Neutrophil (primary cell): ENCODE data around the gene JMJD1C.

Source experiments
- H3K27ac ChIP-seq: fragments of 200-600 bp; sonication (generic); 2 replicates; pipeline ENCODE4 v1.5.1; 2016; ENCODE audit warnings: mild to moderate bottlenecking, moderate library complexity
- H3K27me3 ChIP-seq: fragments of 200-600 bp; sonication (generic); 2 replicates; pipeline ENCODE4 v1.6.0; 2016; ENCODE audit warnings: mild to moderate bottlenecking
- H3K36me3 ChIP-seq: fragments of 200-600 bp; sonication (generic); 2 replicates; pipeline ENCODE4 v1.5.1; 2017
- H3K4me1 ChIP-seq, 2 experiments: fragments of 200-600 bp in 1 of 2; sonication (generic) in 1 of 2; 1 replicate in 1 of 2; 2 replicates in 1 of 2; pipeline versions ENCODE4 v1.5.1 to v1.6.1; 2013 to 2016; ENCODE audit warnings: low read depth in 1 of 2, low read length in 1 of 2, mild to moderate bottlenecking in 1 of 2, moderate library complexity in 1 of 2; ENCODE audit not compliant: control insufficient read depth in 1 of 2, insufficient read depth in 1 of 2
- H3K4me3 ChIP-seq, 2 experiments: fragments of 200-600 bp in 1 of 2; sonication (generic) in 1 of 2; 1 replicate in 1 of 2; 2 replicates in 1 of 2; pipeline ENCODE4 v1.5.1; 2013 to 2016; ENCODE audit warnings: low read depth in 1 of 2, low read length in 1 of 2, mild to moderate bottlenecking in 1 of 2, moderate library complexity in 1 of 2
- H3K9me3 ChIP-seq: fragments of 200-600 bp; sonication (generic); 2 replicates; pipeline ENCODE4 v1.5.1; 2016
- TF ChIP-seq, protein P1 (sequence below): fragments of 200-600 bp; sonication (generic); IDR thresholded peaks from 2 replicates; pipeline ENCODE4 v1.5.1; 2016; ENCODE audit warnings: antibody characterized with exemption

The JMJD1C gene

DNA sequence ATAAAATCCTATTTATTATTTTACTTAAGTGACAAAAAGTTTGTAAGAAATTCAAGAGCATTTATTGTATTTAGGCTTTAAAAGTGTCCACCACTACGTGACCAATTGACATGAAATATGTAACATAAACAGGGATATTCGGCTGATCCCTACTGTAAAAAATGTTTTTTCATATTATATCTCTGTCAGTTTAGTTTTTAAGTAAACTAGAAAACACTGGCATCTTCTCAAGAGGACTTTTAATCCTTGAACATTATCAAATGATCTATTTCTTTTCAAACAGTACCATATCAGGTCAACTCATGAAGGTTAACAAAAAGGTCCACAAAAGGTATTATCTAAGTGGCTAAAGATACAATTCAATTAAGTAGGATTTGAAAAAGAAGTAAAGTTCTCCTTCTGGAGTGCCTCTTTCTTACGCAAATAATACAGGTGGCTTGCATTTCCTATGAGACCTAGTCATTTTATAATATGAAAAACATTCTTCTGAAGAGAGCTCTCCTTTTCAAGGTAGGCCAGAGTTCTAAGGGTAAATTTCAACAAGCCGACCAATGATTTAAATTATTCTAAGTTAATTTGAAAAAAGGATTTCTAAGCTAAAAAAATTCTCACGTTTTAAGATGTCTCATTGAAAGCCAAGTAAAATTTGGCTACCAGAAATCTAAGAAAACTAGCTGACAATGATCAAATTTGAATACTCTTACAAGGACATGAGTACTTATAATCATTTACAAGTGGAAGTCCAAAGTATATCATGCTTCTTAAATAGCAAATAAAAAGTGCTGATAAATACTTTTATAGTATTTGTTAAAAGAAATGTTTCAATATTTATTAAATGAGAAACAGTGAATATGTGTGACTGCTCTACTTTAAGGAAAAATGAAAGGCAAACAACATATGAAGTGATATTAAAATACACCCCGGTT lies 199.1 kb downstream of the JMJD1C start:
- H3K4me3 ChIP-seq: peak overlapping the region; percentile 81 to 87
- no peaks in the 10 kb centered on the region for H3K27me3 ChIP-seq
- TF ChIP-seq, protein P1, sequence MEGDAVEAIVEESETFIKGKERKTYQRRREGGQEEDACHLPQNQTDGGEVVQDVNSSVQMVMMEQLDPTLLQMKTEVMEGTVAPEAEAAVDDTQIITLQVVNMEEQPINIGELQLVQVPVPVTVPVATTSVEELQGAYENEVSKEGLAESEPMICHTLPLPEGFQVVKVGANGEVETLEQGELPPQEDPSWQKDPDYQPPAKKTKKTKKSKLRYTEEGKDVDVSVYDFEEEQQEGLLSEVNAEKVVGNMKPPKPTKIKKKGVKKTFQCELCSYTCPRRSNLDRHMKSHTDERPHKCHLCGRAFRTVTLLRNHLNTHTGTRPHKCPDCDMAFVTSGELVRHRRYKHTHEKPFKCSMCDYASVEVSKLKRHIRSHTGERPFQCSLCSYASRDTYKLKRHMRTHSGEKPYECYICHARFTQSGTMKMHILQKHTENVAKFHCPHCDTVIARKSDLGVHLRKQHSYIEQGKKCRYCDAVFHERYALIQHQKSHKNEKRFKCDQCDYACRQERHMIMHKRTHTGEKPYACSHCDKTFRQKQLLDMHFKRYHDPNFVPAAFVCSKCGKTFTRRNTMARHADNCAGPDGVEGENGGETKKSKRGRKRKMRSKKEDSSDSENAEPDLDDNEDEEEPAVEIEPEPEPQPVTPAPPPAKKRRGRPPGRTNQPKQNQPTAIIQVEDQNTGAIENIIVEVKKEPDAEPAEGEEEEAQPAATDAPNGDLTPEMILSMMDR: no peak
- H3K27ac ChIP-seq: peak overlapping the region; percentile 95
- peaks cover 7% of the 10 kb centered on the region for H3K36me3 ChIP-seq
- peaks cover 42% of the 10 kb centered on the region in 2 experiments for H3K4me1 ChIP-seq
- no peaks in the 10 kb centered on the region for H3K9me3 ChIP-seq

DNA sequence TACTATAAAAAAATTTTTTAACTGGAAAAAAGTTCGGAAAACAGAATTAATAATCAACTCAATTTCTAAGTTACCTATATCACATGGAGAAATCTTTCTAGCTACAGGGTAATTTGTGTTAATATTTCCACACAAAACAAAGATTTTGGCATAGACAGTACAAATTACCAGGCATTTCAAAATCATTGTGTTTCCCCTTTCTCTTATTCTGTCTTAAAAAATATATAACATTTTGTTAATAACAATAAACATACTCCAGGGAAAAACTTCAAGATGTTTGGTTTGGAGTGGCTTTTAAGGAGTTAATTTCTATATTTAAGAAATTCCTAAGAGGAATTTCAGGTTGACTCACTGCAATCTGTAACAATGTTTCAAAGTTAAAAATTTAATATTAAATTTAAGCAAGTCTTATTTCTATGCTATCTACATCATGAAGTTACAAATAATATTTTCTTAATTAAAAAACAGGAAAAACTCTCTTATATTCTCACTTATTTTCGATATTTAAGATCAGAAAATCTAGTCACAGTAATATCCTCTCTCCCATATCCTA lies 200.0 kb downstream of the JMJD1C start:
- no peaks in the 10 kb centered on the region for H3K27me3 ChIP-seq
- peaks cover 7% of the 10 kb centered on the region for H3K36me3 ChIP-seq
- H3K9me3 ChIP-seq: no peaks in the 10 kb centered on the region
- TF ChIP-seq, protein P1: no peak
- H3K4me3 ChIP-seq: peak overlapping the region; percentile 81 to 87
- peaks cover 50 to 51% of the 10 kb centered on the region in 2 experiments for H3K4me1 ChIP-seq
- peak overlapping the region; percentile 95 for H3K27ac ChIP-seq

DNA sequence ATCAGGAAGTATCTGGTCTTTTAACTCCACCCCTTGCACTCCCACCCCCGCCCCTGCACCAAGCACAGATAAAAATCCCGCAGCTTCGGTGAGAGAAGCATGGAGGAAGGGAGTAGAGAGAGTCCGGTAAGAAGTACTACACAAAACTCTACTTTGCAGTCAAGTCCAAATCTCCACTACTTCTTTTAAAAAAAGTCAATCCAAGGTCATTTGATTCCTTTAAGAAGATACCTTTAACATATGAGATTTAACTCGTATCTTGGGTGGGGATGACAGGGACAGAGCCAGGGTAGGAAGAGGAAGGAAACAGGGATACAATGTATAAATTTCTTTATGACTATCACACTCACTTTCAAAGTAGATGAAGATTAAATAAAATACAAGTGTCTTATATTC lies 200.6 kb downstream of the JMJD1C start:
- Histone ChIP-seq H3K9me3 (no peaks in the 10 kb centered on the region), H3K4me3 (peak overlapping the region; percentile 81 to 87), H3K4me1 (peaks cover 55 to 57% of the 10 kb centered on the region in 2 experiments), H3K36me3 (peaks cover 10% of the 10 kb centered on the region), H3K27me3 (no peaks in the 10 kb centered on the region), H3K27ac (peak overlapping the region; percentile 95)
- TF ChIP-seq, protein P1: no peak

DNA sequence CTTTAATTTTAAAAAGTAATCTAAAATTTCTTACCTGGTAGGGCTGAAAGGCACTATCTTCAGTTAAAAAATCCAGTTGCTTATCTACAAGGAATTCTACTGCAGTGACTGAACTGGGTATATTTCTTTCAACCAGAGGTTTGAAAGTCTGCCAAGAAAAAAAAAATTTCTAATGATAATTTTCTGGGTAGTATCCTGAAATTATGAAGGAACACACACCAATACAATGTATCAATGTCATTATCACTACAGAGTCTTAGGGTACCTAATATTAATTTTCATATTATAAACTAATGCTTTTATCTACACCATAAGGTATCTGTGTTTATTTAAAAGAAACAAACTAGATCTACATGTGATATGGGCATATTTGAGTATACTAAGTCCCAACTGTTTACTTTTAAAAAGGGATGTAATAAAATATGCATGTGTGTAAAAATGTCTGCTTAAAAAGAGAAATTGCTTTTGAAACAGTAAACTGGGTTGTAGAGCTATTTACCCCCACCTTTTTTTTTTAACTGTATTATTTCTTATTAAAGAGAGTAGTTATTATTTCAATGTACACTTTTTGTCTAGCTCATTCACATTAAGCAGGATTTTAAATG lies 201.1 kb downstream of the JMJD1C start:
- Histone ChIP-seq H3K9me3 (no peaks in the 10 kb centered on the region), H3K27ac (peak overlapping the region; percentile 95), H3K36me3 (peaks cover 15% of the 10 kb centered on the region), H3K27me3 (no peaks in the 10 kb centered on the region), H3K4me3 (peak overlapping the region; percentile 81 to 87), H3K4me1 (peaks cover 57 to 61% of the 10 kb centered on the region in 2 experiments)
- TF ChIP-seq, protein P1: no peak

DNA sequence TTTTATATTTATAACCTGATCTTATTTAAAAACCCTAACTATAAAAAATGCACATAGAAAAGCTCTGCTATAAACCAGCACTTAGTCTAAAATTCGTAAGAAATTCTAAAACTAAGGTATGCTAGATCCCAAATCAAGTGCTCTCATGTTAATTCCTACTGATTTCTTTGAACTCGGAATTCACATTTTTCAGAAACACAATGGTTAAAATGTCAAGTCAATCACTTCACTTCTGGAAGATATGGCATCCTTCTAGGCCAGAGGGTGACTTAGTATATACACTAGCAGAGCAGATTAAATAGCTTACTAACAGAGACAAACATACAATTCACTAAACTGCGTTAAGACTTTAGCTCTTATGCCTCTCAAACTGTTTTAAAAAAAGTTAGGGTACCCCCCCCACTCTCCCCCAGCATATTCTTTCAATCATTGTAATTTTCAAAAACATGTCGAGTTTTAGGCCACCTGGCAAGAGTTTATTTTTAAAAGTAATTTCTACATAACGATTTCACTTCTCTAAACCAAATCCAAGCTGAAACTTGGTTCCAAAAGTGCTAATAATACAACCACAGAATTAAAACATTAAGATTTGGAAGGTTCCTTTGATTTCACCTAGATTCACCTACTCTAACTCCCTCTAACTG lies 203.2 kb downstream of the JMJD1C start:
- peak overlapping the region in 1 of 2 experiments; percentile 62 for H3K4me3 ChIP-seq
- no peaks in the 10 kb centered on the region for H3K9me3 ChIP-seq
- H3K4me1 ChIP-seq: peaks cover 75 to 77% of the 10 kb centered on the region in 2 experiments
- TF ChIP-seq, protein P1: no peak
- H3K27ac ChIP-seq: peak overlapping the region; percentile 44
- peaks cover 23% of the 10 kb centered on the region for H3K36me3 ChIP-seq
- H3K27me3 ChIP-seq: no peaks in the 10 kb centered on the region
